Epithelial cell of proximal tubule (primary cell): ENCODE results near the gene FXYD5. TPM values are rescaled to one million over a fixed set of nuclear protein-coding genes. Genes with fewer than 3 reads are reported as not detected.

Experiments
- DNase-seq: peaks from one replicate; pipeline ENCODE4 v3.0.0-alpha.2; 2011; ENCODE audit warnings: low read depth
- H3K4me3 ChIP-seq: 2 replicates; pipeline ENCODE4 v1.5.1; 2011; ENCODE audit warnings: low read depth, mild to moderate bottlenecking, low read length
- CTCF ChIP-seq: conservative IDR thresholded peaks from 2 replicates; pipeline ENCODE4 v1.5.1; 2012; ENCODE audit warnings: low read depth, mild to moderate bottlenecking, low read length
- total RNA-seq: library from RNA; depleted of rRNA; stranded (reverse); fragments of >200 nt; gene quantifications from 2 replicates; pipeline ENCODE4 v1.2.3, GENCODE V29; 2015

The FXYD5 gene
- total RNA-seq, 1 donor from 2014 or later, result 107 TPM

GRCh38 chr19:35219008-35219407 is 64.5 kb downstream of the FXYD5 start:
- TF ChIP-seq CTCF, result no peak
- DNase-seq, result no peak
- H3K4me3 ChIP-seq, result no peak overlapping the region

Other genes with a start within 250 kb of the FXYD5 start
- 0.87 and 1.2 TPM in 2 replicates for gene ZNF30, start 227.8 kb upstream of the FXYD5 start, total RNA-seq
- gene ZNF792, start 190.5 kb upstream of the FXYD5 start, total RNA-seq, result 3.3 and 4.1 TPM in 2 replicates
- gene GRAMD1A, start 154.4 kb upstream of the FXYD5 start, total RNA-seq, result 55.0 and 67.7 TPM in 2 replicates
- 1.3 and 1.5 TPM in 2 replicates for gene SCN1B, start 124.3 kb upstream of the FXYD5 start, total RNA-seq
- 2.0 TPM in 1 of 2 replicates, not detected in the other for gene HPN, start 113.0 kb upstream of the FXYD5 start, total RNA-seq
- 1.0 TPM in 1 of 2 replicates, not detected in the other for gene FXYD3, start 38.9 kb upstream of the FXYD5 start, total RNA-seq
- gene LGI4, start 19.7 kb upstream of the FXYD5 start, total RNA-seq, result not detected in 2 replicates
- gene FXYD1, start 15.9 kb upstream of the FXYD5 start, total RNA-seq, result not detected in 2 replicates
- gene FXYD7, start 11.5 kb upstream of the FXYD5 start, total RNA-seq, result not detected in 2 replicates
- gene FAM187B, start 74.0 kb downstream of the FXYD5 start, total RNA-seq, result not detected in 2 replicates
- gene LSR, start 94.3 kb downstream of the FXYD5 start, total RNA-seq, result 97.1 and 106 TPM in 2 replicates
- 62.9 and 67.6 TPM in 2 replicates for gene USF2, start 114.2 kb downstream of the FXYD5 start, total RNA-seq
- not detected in 2 replicates for gene HAMP, start 127.8 kb downstream of the FXYD5 start, total RNA-seq
- 3.8 TPM in 1 of 2 replicates, not detected in the other for gene MAG, start 137.4 kb downstream of the FXYD5 start, total RNA-seq
- gene CD22, start 174.5 kb downstream of the FXYD5 start, total RNA-seq, result 0.23 and 4.8 TPM in 2 replicates
- 0.06 TPM in 1 of 2 replicates, not detected in the other for gene FFAR1, start 193.2 kb downstream of the FXYD5 start, total RNA-seq
- not detected in 2 replicates for gene FFAR3, start 203.7 kb downstream of the FXYD5 start, total RNA-seq
- not detected in 2 replicates for gene GPR42, start 216.3 kb downstream of the FXYD5 start, total RNA-seq